Tibial nerve (tissue), 4 donors: ENCODE measurements around the gene PPP2R3A. TPM values are rescaled to one million over a fixed set of nuclear protein-coding genes. Genes with fewer than 3 reads are reported as not detected.

Experiments
- DNase-seq, 2 donors: peaks; one replicate each; pipeline ENCODE4 v3.0.0-alpha.2; 2019; ENCODE audit warnings: low spot score in 2 of 2
- H3K27ac ChIP-seq, 4 donors: fragments of 200-600 bp; sonication (generic) in 3 of 4; one replicate each; pipeline ENCODE4 v1.5.1; 2017 to 2019; ENCODE audit warnings: mild to moderate bottlenecking in 1 of 4
- H3K27me3 ChIP-seq, 2 donors: fragments of 200-600 bp; sonication (generic) in 1 of 2; one replicate each; pipeline versions ENCODE4 v1.5.1 to v1.6.0; 2017 to 2019
- H3K36me3 ChIP-seq, 3 donors: fragments of 200-600 bp; sonication (generic); one replicate each; pipeline ENCODE4 v1.5.1; 2018 to 2019
- H3K4me1 ChIP-seq, 4 donors: fragments of 200-600 bp; sonication (generic) in 3 of 4; one replicate each; pipeline ENCODE4 v1.5.1; 2017 to 2019
- H3K4me3 ChIP-seq, 4 donors: fragments of 200-600 bp; sonication (generic) in 3 of 4; one replicate each; pipeline ENCODE4 v1.5.1; 2017 to 2019; ENCODE audit warnings: mild to moderate bottlenecking in 1 of 4, moderate library complexity in 1 of 4
- H3K9me3 ChIP-seq, 4 donors: fragments of 200-600 bp; sonication (generic) in 3 of 4; one replicate each; pipeline ENCODE4 v1.5.1; 2017 to 2019
- CTCF ChIP-seq, 5 experiments: fragments of 200-600 bp in 3 of 5; fragments of 450-650 bp in 2 of 5; sonication (generic) in 3 of 5; IDR thresholded peaks; one replicate each; pipeline ENCODE4 v1.5.1; 2016 to 2019; ENCODE audit warnings: antibody characterized with exemption in 5 of 5, mild to moderate bottlenecking in 3 of 5, moderate library complexity in 2 of 5
- EP300 ChIP-seq, 2 donors: sonication (generic); formaldehyde crosslinking; IDR thresholded peaks; one replicate each; pipeline ENCODE4 v1.6.1; 2017; ENCODE audit warnings: antibody characterized with exemption in 2 of 2, mild to moderate bottlenecking in 1 of 2
- POLR2A ChIP-seq, 2 donors: fragments of 450-650 bp; IDR thresholded peaks; one replicate each; pipeline ENCODE4 v1.6.1; 2017; ENCODE audit warnings: antibody characterized with exemption in 2 of 2, mild to moderate bottlenecking in 2 of 2, moderate library complexity in 2 of 2
- WGBS, 2 donors: methylation state at CpG; one replicate each; pipeline ENCODE4 v1.1.5; 2018; 5-methylcytosine and 5-hydroxymethylcytosine counted together
- total RNA-seq, 4 donors: library from RNA; depleted of rRNA; stranded (reverse); fragments of >200 nt; gene quantifications; one replicate each; pipeline ENCODE4 v1.1.0, GENCODE V29; 2016

Gene PPP2R3A
- total RNA-seq, 4 donors from 2014 or later, result 12.3 to 18.2 (median 13.4) TPM

GRCh38 chr3:135964160-135964955, 1.2 kb upstream of the PPP2R3A start:
- Histone ChIP-seq H3K27ac (peak overlapping the region in 1 of 4 donors; percentile 97), H3K4me1 (peaks cover 0 to 34% (median 11%) of the 10 kb centered on the region in 4 donors), H3K4me3 (no peak overlapping the region), H3K36me3 (no peaks in the 10 kb centered on the region), H3K27me3 (no peaks in the 10 kb centered on the region), H3K9me3 (peaks cover 0 to 21% (median 5%) of the 10 kb centered on the region in 4 donors)
- DNase-seq, result no peak
- 91 to 92% methylated on average over 1 of the region's 1 CpG for WGBS, 2 donors
- no peak for TF ChIP-seq POLR2A (IDR thresholded peaks at IDR 0.05)
- TF ChIP-seq EP300 (IDR thresholded peaks at IDR 0.05), result no peak
- no peak for TF ChIP-seq CTCF (IDR thresholded peaks at IDR 0.05)

DNA sequence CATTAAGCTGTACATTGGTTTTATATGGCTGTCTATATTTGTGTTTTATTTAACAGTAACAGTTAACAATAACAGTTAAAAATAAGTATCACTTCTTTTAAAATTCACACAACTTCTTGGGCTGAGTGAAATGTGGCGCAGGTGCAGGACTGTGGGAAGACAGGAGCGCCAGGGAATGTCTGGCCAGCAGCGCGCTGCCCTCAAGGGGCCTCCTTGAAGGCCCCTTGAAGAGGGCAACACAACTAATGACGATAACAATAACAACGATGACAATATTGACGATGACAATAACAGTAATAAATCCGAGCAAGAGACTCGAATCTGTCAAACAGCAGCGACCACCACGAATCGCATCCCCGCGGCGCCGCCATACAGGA, 411 bp upstream of the PPP2R3A start:
- Histone ChIP-seq H3K27me3 (no peaks in the 10 kb centered on the region), H3K36me3 (no peaks in the 10 kb centered on the region), H3K9me3 (peaks cover 0 to 14% (median 1%) of the 10 kb centered on the region in 4 donors), H3K4me3 (peak overlapping the region; percentile 54 to 94 (median 60)), H3K27ac (peak overlapping the region in 3 of 4 donors; percentile 86 to 98 (median 97)), H3K4me1 (peaks cover 0 to 36% (median 11%) of the 10 kb centered on the region in 4 donors)
- no peak for DNase-seq
- 2 to 6% methylated on average over 16 of the region's 16 CpGs for WGBS, 2 donors
- TF ChIP-seq CTCF (IDR thresholded peaks at IDR 0.05) (no peak), POLR2A (IDR thresholded peaks at IDR 0.05) (no peak), EP300 (IDR thresholded peaks at IDR 0.05) (no peak)

- peak overlapping the region; percentile 54 to 94 (median 60) for H3K4me3 ChIP-seq
- no peaks in the 10 kb centered on the region for H3K36me3 ChIP-seq
- peak in 1 of 2 donors; percentile 9 for DNase-seq
- 2% methylated on average over 33 to 37 of the region's 38 CpGs for WGBS, 2 donors
- peak overlapping the region; percentile 86 to 98 (median 94) for H3K27ac ChIP-seq
- TF ChIP-seq POLR2A (IDR thresholded peaks at IDR 0.05) (no peak), CTCF (IDR thresholded peaks at IDR 0.05) (no peak), EP300 (IDR thresholded peaks at IDR 0.05) (no peak)
- H3K4me1 ChIP-seq, result peaks cover 0 to 49% (median 11%) of the 10 kb centered on the region in 4 donors
- H3K27me3 ChIP-seq, result no peaks in the 10 kb centered on the region
- H3K9me3 ChIP-seq, result peaks cover 0 to under 1% (median 0%) of the 10 kb centered on the region in 4 donors
These were observed 888 bp downstream of the PPP2R3A start for GRCh38 chr3:135966271-135966961.

DNA sequence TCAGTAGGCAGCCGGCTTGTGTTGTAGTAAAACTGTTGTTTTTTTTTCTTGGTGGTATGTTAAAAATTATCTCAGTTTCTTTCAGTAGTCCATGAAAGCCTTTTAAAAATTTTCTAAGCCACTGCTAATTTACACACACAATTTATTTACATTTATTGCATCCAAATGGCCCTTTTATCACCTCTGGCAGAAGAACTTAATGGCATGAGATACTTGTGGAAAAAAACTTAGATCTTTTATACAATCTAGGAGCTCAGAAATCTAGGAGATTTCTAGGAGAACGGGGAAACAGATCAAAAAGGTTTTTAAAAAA, 1.4 kb downstream of the PPP2R3A start:
- DNase-seq, result no peak
- TF ChIP-seq EP300 (IDR thresholded peaks at IDR 0.05) (no peak), POLR2A (IDR thresholded peaks at IDR 0.05) (no peak), CTCF (IDR thresholded peaks at IDR 0.05) (no peak)
- H3K4me3 ChIP-seq, result peak overlapping the region; percentile 54 to 94 (median 60)
- no peaks in the 10 kb centered on the region for H3K36me3 ChIP-seq
- no peaks in the 10 kb centered on the region for H3K27me3 ChIP-seq
- peak overlapping the region in 2 of 4 donors; percentile 97 to 98 for H3K27ac ChIP-seq
- 28 to 37% methylated on average over 2 of the region's 2 CpGs for WGBS, 2 donors
- peaks cover 0 to 50% (median 11%) of the 10 kb centered on the region in 4 donors for H3K4me1 ChIP-seq
- no peaks in the 10 kb centered on the region for H3K9me3 ChIP-seq

DNA sequence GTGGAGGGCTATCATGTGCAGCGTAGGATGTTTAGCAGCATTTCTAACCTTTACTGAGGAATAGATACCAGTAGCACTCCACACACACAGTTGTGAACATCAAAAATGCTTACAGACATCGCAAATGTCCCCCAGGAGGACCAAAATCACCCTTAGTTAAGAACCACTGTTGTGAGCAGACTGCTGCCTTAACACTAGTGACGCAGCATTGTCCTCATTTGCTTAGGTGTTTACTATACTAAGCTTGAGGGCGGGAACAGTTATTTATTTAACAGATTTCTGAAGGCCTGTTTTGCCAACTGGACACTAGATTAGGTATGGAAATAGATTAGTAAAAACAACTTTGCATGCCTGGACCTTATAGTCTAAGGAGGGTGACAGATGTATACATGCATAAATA, 2.3 kb downstream of the PPP2R3A start:
- no peaks in the 10 kb centered on the region for H3K9me3 ChIP-seq
- H3K4me3 ChIP-seq, result no peak overlapping the region
- peak overlapping the region in 2 of 4 donors; percentile 97 to 98 for H3K27ac ChIP-seq
- WGBS, 2 donors, result 82 to 84% methylated on average over 4 of the region's 4 CpGs
- no peaks in the 10 kb centered on the region for H3K27me3 ChIP-seq
- DNase-seq, result no peak
- no peaks in the 10 kb centered on the region for H3K36me3 ChIP-seq
- TF ChIP-seq EP300 (IDR thresholded peaks at IDR 0.05) (no peak), CTCF (IDR thresholded peaks at IDR 0.05) (no peak), POLR2A (IDR thresholded peaks at IDR 0.05) (no peak)
- peaks cover 0 to 50% (median 11%) of the 10 kb centered on the region in 4 donors for H3K4me1 ChIP-seq
